Neuronal stem cell (in vitro differentiated cells): ENCODE measurements around the gene AHNAK.
"Not testable (repeated sequence)": the region's sequence is repeated elsewhere in the genome, so short reads cannot be mapped to it uniquely, and the experiment has no call there.

ENCODE experiments used
- DNase-seq: peaks from one replicate; pipeline ENCODE4 v3.0.0-alpha.2; 2013; ENCODE audit warnings: low spot score
- H2AFZ ChIP-seq: one replicate; pipeline ENCODE4 v1.6.1; 2013; ENCODE audit warnings: mild to moderate bottlenecking, low read length, inconsistent platforms
- H2AK5ac ChIP-seq: 2 replicates; pipeline ENCODE4 v1.6.1; 2013; ENCODE audit warnings: low read depth, mild to moderate bottlenecking, inconsistent platforms, low read length, moderate library complexity, mixed read lengths
- H2BK120ac ChIP-seq: 2 replicates; pipeline ENCODE4 v1.6.1; 2013; ENCODE audit warnings: low read depth, mild to moderate bottlenecking, inconsistent platforms, low read length, moderate library complexity, mixed read lengths
- H2BK12ac ChIP-seq: one replicate; pipeline ENCODE4 v1.6.1; 2013; ENCODE audit warnings: low read length, inconsistent platforms
- H2BK15ac ChIP-seq: 2 replicates; pipeline ENCODE4 v1.6.1; 2013; ENCODE audit warnings: mild to moderate bottlenecking, low read length, inconsistent platforms, mixed read lengths
- H2BK5ac ChIP-seq: one replicate; pipeline ENCODE4 v1.6.1; 2013; ENCODE audit warnings: inconsistent platforms, mild to moderate bottlenecking, low read length, moderate library complexity
- H3K14ac ChIP-seq: one replicate; pipeline ENCODE4 v1.6.1; 2013; ENCODE audit warnings: low read length, inconsistent platforms
- H3K18ac ChIP-seq: 2 replicates; pipeline ENCODE4 v1.6.1; 2013; ENCODE audit warnings: low read length, inconsistent platforms
- H3K23ac ChIP-seq: 2 replicates; pipeline ENCODE4 v1.6.1; 2013; ENCODE audit warnings: low read depth, mild to moderate bottlenecking, mixed read lengths, low read length, inconsistent platforms; ENCODE audit not compliant: poor library complexity
- H3K27ac ChIP-seq: replicated peaks from 3 replicates; pipeline ENCODE4 v1.5.1; 2013; ENCODE audit warnings: low read length, inconsistent platforms
- H3K27me3 ChIP-seq, 3 experiments: 2 replicates each; pipeline ENCODE4 v1.6.1; 2013; ENCODE audit warnings: low read length in 3 of 3, mild to moderate bottlenecking in 2 of 3, inconsistent platforms in 1 of 3, low read depth in 1 of 3, mixed read lengths in 1 of 3, moderate library complexity in 1 of 3; ENCODE audit not compliant: control insufficient read depth in 3 of 3, insufficient read depth in 3 of 3
- H3K36me3 ChIP-seq, 2 donors: replicated peaks in 1 of 2; 2 replicates each; pipeline ENCODE4 v1.6.1; 2013; ENCODE audit warnings: low read length in 2 of 2; ENCODE audit not compliant: control insufficient read depth in 2 of 2, insufficient read depth in 2 of 2
- H3K4ac ChIP-seq: 2 replicates; pipeline ENCODE4 v1.6.1; 2013; ENCODE audit warnings: inconsistent platforms, mild to moderate bottlenecking, low read length, moderate library complexity
- H3K4me1 ChIP-seq, 2 donors: 1 replicate in 1 of 2; 2 replicates in 1 of 2; pipeline ENCODE4 v1.6.1; 2013; ENCODE audit warnings: low read length in 2 of 2, low read depth in 1 of 2; ENCODE audit not compliant: control insufficient read depth in 2 of 2, insufficient read depth in 1 of 2
- H3K4me2 ChIP-seq: one replicate; pipeline ENCODE4 v1.6.1; 2013; ENCODE audit warnings: mild to moderate bottlenecking, low read length, inconsistent platforms; ENCODE audit not compliant: insufficient read depth, poor library complexity, severe bottlenecking
- H3K4me3 ChIP-seq, 2 donors: 2 replicates each; pipeline ENCODE4 v1.5.1; 2013; ENCODE audit warnings: low read length in 2 of 2, mild to moderate bottlenecking in 2 of 2, inconsistent platforms in 1 of 2, moderate library complexity in 1 of 2
- H3K79me1 ChIP-seq: one replicate; pipeline ENCODE4 v1.6.1; 2013; ENCODE audit warnings: low read depth, mild to moderate bottlenecking, inconsistent platforms, low read length, moderate library complexity
- H3K9ac ChIP-seq: one replicate; pipeline ENCODE4 v1.6.1; 2013; ENCODE audit warnings: mild to moderate bottlenecking, low read depth, low read length, inconsistent platforms; ENCODE audit not compliant: poor library complexity
- H3K9me3 ChIP-seq, 2 donors: replicated peaks in 1 of 2; 2 replicates each; pipeline versions ENCODE3 to v1.6.1; 2013; ENCODE audit warnings: low read length in 2 of 2, mild to moderate bottlenecking in 2 of 2, inconsistent platforms in 1 of 2, low read depth in 1 of 2, mixed read lengths in 1 of 2, moderate library complexity in 1 of 2; ENCODE audit not compliant: control insufficient read depth in 2 of 2, insufficient read depth in 1 of 2
- H4K8ac ChIP-seq: one replicate; pipeline ENCODE4 v1.6.1; 2013; ENCODE audit warnings: low read depth, mild to moderate bottlenecking, inconsistent platforms, low read length, moderate library complexity
- H4K91ac ChIP-seq: one replicate; pipeline ENCODE4 v1.6.1; 2013; ENCODE audit warnings: low read length, low read depth, mild to moderate bottlenecking, inconsistent platforms; ENCODE audit not compliant: poor library complexity
- WGBS, 2 donors: extraction: QIAGEN DNeasy Blood & Tissue Kit; methylation state at CpG; one replicate each; pipeline ENCODE4 v1.1.7; 2013; ENCODE audit warnings: missing lambda C conversion rate in 2 of 2, mixed read lengths in 1 of 2; ENCODE audit not compliant: insufficient read length in 2 of 2, insufficient replicate concordance in 1 of 2; ENCODE audit errors: extremely low coverage in 2 of 2; 5-methylcytosine and 5-hydroxymethylcytosine counted together

Gene AHNAK

GRCh38 chr11:62552485-62553079 lies 6.0 kb upstream of the AHNAK start:
- Histone ChIP-seq H3K4ac (no peak overlapping the region), H3K23ac (no peak overlapping the region), H3K27ac (peak overlapping the region; percentile 88), H2BK12ac (peak overlapping the region; percentile 96), H3K4me1 (peaks cover 47 to 48% of the 10 kb centered on the region in 2 donors), H2BK15ac (no peak overlapping the region), H2AK5ac (no peak overlapping the region), H3K27me3 (peaks cover 0 to 16% (median 5%) of the 10 kb centered on the region in 3 experiments), H2BK5ac (peak overlapping the region; percentile 66), H2AFZ (peak overlapping the region; percentile 83), H2BK120ac (peak overlapping the region; percentile 21), H3K79me1 (no peaks in the 10 kb centered on the region), H4K91ac (no peak overlapping the region), H3K4me2 (peak overlapping the region; percentile 37), H3K4me3 (no peak overlapping the region), H3K36me3 (peaks cover 7 to 15% of the 10 kb centered on the region in 2 donors), H3K9ac (peak overlapping the region; percentile 38), H4K8ac (no peak overlapping the region), H3K9me3 (no peaks in the 10 kb centered on the region), H3K14ac (no peak overlapping the region), H3K18ac (peak overlapping the region; percentile 90)
- no peak for DNase-seq
- whole genome bisulfite sequencing, 2 donors, result no CpG with 5 or more reads among the region's 4 CpGs

- H2BK15ac ChIP-seq, DNase-seq, H2BK5ac ChIP-seq, H3K36me3 ChIP-seq, H3K23ac ChIP-seq, H2BK120ac ChIP-seq, H3K18ac ChIP-seq, H3K4me3 ChIP-seq, H3K4ac ChIP-seq, H2AK5ac ChIP-seq, H3K9ac ChIP-seq, H3K14ac ChIP-seq, H3K27ac ChIP-seq, H4K8ac ChIP-seq, H2AFZ ChIP-seq, H3K4me2 ChIP-seq, H4K91ac ChIP-seq, H3K79me1 ChIP-seq, H2BK12ac ChIP-seq, H3K9me3 ChIP-seq: not testable (repeated sequence)
- H3K4me1 ChIP-seq, result peaks cover 38 to 44% of the 10 kb centered on the region in 2 donors
- peaks cover 0 to 33% (median 20%) of the 10 kb centered on the region in 3 experiments for H3K27me3 ChIP-seq
- no CpG with 5 or more reads among the region's 2 CpGs for WGBS, 2 donors
Measured at GRCh38 chr11:62550478-62550877, 3.9 kb upstream of the AHNAK start.

DNA sequence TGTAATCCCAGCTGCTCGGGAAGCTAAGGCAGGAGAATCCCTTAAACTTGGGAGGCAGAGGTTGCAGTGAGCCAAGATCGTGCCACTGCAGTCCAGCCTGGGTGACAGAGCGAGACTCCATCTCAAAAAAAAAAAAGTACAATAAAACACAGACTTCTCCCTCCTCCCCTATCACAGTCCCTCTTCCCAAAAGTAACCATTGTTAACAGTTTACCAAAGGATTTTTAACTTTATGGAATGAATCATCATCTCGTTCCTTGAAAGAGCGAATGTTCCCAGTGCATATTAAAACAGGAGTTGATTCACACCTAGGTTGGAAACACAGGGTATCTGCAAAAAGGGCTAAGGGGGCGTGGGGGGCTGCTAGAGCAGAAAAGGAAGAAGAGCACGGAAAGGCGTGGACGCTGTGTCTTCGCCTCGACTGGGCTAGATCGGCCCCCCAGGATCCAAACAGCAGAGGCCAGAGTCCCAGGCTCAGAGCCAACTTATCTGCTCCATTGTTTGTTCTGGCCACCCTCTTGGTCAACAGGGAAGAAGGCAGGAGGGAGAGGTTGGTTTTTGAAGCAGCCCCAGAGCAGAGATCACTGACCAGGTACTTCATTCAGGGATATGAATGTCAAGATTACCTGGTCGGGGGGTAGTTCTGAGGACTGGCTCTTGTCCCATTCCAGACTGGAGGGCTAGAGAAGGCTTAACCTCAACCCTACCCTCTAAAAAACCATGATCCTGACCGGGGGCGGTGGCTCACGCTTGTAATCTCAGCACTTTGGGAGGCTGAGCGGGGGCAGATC lies 2.1 kb upstream of the AHNAK start:
- H4K8ac ChIP-seq, result no peak overlapping the region
- H4K91ac ChIP-seq, result no peak overlapping the region
- peak overlapping the region; percentile 29 for H3K4ac ChIP-seq
- peak overlapping the region; percentile 76 for H2BK15ac ChIP-seq
- peak overlapping the region; percentile 40 for H2AK5ac ChIP-seq
- peaks cover 37 to 45% of the 10 kb centered on the region in 2 donors for H3K4me1 ChIP-seq
- H3K36me3 ChIP-seq, result no peaks in the 10 kb centered on the region
- H3K4me3 ChIP-seq, result no peak overlapping the region
- no peak overlapping the region for H3K27ac ChIP-seq
- no peak overlapping the region for H2BK5ac ChIP-seq
- H3K18ac ChIP-seq, result no peak overlapping the region
- no peak overlapping the region for H3K4me2 ChIP-seq
- peaks cover 15 to 50% (median 37%) of the 10 kb centered on the region in 3 experiments for H3K27me3 ChIP-seq
- no peak overlapping the region for H3K9ac ChIP-seq
- no peak for DNase-seq
- H3K79me1 ChIP-seq, result peaks cover 3% of the 10 kb centered on the region
- H2AFZ ChIP-seq, result no peak overlapping the region
- no peak overlapping the region for H3K14ac ChIP-seq
- no peak overlapping the region for H2BK120ac ChIP-seq
- H3K9me3 ChIP-seq, result no peaks in the 10 kb centered on the region
- peak overlapping the region; percentile 43 for H2BK12ac ChIP-seq
- WGBS, 2 donors, result no CpG with 5 or more reads among the region's 17 CpGs
- H3K23ac ChIP-seq, result no peak overlapping the region

GRCh38 chr11:62547691-62548281 lies 1.2 kb upstream of the AHNAK start:
- no CpG with 5 or more reads among the region's 8 CpGs for WGBS, 2 donors
- no peak overlapping the region for H3K23ac ChIP-seq
- peaks cover 3% of the 10 kb centered on the region for H3K79me1 ChIP-seq
- DNase-seq, result no peak
- H4K8ac ChIP-seq, result no peak overlapping the region
- peak overlapping the region; percentile 55 for H3K18ac ChIP-seq
- H2BK15ac ChIP-seq, result peak overlapping the region; percentile 72
- H3K36me3 ChIP-seq, result no peaks in the 10 kb centered on the region
- peak overlapping the region; percentile 83 for H2AFZ ChIP-seq
- H3K4me1 ChIP-seq, result peaks cover 36 to 40% of the 10 kb centered on the region in 2 donors
- peak overlapping the region; percentile 65 for H2BK12ac ChIP-seq
- H3K9ac ChIP-seq, result no peak overlapping the region
- peak overlapping the region; percentile 62 for H2BK120ac ChIP-seq
- H3K14ac ChIP-seq, result no peak overlapping the region
- no peak overlapping the region for H3K4ac ChIP-seq
- H3K9me3 ChIP-seq, result no peaks in the 10 kb centered on the region
- H4K91ac ChIP-seq, result no peak overlapping the region
- H3K27ac ChIP-seq, result no peak overlapping the region
- peak overlapping the region; percentile 67 for H2BK5ac ChIP-seq
- peak overlapping the region; percentile 61 for H2AK5ac ChIP-seq
- peak overlapping the region; percentile 97 for H3K4me2 ChIP-seq
- H3K27me3 ChIP-seq, result peaks cover 21 to 59% (median 47%) of the 10 kb centered on the region in 3 experiments
- no peak overlapping the region for H3K4me3 ChIP-seq
